GM21528 (cell line): ENCODE data around the gene EPAS1.

Experiments
- ATAC-seq: cut with Tn5 transposase; IDR thresholded peaks from one replicate; pipeline ENCODE4 v1.9.1; 2021; ENCODE audit warnings: mild to moderate bottlenecking, moderate library complexity; ENCODE audit not compliant: unreplicated experiment, low FRiP score

Gene EPAS1

DNA sequence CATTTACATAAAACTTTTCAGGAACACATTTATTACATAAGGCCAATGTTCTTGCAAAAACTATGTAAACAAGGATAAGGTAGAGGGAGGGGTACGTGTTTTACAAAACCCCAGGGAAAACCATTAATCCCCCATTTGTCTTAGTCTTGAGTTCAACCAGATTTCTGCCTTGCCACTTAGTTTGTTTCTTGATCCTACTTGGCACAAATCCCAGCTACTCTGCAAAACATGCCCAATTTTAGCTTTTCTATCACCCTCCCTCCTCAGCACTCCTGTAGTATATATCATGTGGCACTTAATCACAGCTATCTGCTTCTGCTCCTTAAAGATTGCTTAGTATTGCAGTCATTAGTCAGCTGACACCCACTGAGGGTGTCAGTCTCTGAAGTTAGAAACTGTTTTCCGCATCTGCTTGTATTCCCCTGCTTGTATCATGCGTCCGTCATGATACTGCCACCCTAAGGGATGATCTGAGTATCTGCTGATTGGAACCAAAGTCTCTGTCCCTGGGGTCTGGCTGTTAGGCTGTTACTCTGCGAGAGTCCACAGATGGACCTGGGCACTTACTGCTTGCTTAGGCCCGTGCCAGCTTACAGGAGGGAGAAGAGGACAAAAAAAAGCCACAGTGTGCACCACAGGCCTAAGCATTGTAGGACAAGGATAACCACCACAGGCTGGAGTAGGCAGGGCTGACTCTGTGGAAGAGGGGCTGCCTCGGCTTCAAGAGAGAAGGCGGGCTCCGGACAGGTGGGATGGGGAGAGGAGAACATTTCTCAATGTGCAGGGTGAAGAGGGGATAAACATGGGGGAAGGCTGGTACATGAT is 82.2 kb downstream of the EPAS1 start:
- no peak for ATAC-seq

DNA sequence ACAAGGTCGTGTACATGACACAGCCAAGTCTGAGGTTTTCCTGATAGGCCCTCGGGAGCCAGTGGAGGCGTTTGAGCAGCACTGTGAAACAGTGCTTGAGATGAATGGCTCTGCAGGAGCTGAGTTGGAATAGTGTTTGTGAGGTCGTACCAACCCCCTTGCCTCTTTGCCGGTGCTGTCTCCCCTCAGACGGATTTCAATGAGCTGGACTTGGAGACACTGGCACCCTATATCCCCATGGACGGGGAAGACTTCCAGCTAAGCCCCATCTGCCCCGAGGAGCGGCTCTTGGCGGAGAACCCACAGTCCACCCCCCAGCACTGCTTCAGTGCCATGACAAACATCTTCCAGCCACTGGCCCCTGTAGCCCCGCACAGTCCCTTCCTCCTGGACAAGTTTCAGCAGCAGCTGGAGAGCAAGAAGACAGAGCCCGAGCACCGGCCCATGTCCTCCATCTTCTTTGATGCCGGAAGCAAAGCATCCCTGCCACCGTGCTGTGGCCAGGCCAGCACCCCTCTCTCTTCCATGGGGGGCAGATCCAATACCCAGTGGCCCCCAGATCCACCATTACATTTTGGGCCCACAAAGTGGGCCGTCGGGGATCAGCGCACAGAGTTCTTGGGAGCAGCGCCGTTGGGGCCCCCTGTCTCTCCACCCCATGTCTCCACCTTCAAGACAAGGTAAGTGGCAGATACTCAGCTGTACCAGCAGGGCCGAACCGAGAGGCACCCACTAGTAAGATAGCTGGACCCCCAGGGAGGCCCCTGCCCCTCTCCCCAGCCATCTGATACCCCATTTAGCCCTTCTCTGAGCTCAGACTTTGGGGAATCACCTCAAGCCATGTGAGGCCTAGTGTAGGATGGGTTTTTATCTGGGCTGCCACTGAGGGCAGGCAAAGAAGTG is 83.1 kb downstream of the EPAS1 start:
- no peak for ATAC-seq

DNA sequence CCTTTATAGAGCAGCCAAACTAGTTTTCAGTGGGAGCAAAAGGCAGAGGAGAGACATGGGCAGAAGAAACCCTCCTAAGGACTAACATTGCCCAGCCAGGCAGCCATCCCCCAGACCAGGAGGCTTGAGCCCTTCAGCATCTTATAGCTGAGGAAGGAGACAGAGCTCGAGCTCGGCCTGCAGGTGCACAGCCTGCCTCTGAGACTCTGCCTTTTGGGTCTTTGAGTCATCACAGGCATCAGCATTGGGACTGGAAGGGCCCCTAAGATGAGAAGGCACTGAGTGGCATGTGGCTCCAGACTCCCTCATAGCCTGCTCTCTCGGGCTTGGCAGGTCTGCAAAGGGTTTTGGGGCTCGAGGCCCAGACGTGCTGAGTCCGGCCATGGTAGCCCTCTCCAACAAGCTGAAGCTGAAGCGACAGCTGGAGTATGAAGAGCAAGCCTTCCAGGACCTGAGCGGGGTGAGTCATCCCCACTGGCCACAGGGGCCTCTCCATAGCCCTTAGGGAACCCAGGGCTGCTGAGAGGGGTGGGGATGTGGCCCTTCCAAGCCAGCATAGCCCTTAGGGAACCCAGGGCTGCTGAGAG is 84.1 kb downstream of the EPAS1 start:
- ATAC-seq = no peak

DNA sequence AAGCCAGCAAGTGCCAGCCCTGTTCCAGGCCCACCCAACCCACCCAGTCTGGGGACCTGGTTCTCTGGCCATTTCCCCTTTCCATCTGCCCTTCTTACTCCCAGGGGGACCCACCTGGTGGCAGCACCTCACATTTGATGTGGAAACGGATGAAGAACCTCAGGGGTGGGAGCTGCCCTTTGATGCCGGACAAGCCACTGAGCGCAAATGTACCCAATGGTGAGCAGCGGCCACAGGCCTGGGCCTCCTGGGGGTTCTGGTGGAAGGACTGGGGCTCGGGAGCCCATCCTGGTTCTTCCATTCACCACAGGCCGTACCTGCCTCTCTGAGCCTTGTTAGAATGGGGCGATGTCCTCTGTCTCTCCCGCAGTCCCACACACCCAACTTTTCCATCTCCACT is 84.7 kb downstream of the EPAS1 start:
- no peak for ATAC-seq

DNA sequence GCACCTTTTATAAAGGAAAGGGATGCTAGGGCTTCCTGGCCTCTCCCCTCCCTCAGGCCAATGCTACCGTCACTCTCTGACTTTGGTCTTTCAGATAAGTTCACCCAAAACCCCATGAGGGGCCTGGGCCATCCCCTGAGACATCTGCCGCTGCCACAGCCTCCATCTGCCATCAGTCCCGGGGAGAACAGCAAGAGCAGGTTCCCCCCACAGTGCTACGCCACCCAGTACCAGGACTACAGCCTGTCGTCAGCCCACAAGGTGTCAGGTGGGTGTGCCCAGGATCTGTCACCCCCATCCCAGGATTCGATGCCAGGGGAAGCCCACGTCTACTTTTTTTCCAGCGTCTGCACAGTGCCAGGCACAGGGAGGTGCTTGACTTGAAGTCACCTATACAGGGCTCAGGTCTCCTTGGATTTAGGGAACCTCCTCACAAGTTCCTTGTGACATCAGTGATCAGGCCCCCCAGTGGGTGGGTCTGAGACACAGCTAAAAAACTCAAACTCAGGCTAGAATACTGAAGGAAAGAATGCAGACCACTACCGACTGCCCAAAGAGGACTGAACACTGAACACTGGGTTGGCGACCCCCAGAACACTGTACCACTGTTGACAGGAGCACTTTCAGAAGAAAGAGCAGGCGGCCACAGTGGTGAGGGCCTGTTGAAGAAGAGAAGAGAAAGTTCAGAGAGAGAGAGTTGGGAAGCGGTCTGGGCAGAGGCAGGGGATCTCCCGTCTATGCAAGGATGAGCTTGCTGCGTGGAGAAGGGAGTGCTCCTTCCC is 85.3 kb downstream of the EPAS1 start:
- ATAC-seq = no peak

DNA sequence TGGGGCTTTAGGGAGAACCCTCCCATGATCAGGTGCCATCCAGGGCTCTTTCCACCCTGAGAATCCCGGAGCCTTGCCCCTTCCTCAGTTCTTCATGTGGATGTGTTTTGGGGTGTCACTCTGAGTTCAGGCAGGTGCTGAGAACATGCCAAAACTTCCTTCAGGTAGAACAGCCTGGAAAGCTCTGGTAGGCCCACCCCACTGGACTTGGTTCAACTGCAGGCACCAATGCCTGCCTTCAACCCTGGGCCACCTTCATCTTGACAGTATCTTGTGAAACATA is 85.8 kb downstream of the EPAS1 start:
- ATAC-seq = no peak

DNA sequence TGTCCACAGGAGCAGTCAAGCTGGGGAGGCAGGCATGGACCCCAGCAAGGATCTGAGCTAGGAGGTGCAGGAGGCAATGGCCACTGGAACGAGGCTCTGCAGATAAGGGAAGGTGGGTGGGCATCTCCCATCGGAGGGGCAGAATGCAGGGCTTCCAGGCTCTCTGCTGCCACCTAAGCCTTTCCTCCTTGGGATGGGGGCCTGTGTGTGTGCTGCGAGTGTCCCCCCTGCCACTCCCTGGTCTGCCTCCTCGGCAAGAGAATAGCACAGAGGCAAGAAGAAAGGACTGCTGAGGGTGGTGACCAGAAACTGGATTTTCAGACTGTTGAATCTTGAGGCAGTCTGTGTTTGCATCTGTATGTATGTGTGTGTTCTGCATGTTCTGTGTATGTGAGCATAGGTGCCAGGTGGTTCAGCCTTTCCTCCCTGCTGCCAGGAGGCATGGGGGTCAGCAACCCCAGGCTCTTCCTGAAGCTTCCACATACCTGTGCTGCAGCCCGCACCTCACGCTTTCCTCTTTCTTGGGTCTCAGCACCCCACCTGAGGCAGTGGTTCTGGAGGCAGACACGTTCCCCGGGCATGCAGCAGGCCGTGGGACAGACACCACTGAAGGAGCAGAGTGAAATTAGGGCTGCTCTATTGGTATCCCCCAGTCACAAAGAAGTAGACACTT is 86.7 kb downstream of the EPAS1 start:
- ATAC-seq = no peak

DNA sequence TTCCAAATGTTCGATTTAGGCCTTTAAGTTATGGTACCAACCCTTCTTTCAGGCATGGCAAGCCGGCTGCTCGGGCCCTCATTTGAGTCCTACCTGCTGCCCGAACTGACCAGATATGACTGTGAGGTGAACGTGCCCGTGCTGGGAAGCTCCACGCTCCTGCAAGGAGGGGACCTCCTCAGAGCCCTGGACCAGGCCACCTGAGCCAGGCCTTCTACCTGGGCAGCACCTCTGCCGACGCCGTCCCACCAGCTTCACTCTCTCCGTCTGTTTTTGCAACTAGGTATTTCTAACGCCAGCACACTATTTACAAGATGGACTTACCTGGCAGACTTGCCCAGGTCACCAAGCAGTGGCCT is 87.2 kb downstream of the EPAS1 start:
- ATAC-seq = no peak

DNA sequence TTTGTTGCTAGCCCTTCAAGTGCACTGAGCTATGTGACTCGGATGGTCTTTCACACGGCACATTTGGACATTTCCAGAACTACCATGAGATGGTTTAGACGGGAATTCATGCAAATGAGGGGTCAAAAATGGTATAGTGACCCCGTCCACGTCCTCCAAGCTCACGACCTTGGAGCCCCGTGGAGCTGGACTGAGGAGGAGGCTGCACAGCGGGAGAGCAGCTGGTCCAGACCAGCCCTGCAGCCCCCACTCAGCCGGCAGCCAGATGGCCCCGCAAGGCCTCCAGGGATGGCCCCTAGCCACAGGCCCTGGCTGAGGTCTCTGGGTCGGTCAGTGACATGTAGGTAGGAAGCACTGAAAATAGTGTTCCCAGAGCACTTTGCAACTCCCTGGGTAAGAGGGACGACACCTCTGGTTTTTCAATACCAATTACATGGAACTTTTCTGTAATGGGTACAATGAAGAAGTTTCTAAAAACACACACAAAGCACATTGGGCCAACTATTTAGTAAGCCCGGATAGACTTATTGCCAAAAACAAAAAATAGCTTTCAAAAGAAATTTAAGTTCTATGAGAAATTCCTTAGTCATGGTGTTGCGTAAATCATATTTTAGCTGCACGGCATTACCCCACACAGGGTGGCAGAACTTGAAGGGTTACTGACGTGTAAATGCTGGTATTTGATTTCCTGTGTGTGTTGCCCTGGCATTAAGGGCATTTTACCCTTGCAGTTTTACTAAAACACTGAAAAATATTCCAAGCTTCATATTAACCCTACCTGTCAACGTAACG is 88.8 kb downstream of the EPAS1 start:
- ATAC-seq = no peak

DNA sequence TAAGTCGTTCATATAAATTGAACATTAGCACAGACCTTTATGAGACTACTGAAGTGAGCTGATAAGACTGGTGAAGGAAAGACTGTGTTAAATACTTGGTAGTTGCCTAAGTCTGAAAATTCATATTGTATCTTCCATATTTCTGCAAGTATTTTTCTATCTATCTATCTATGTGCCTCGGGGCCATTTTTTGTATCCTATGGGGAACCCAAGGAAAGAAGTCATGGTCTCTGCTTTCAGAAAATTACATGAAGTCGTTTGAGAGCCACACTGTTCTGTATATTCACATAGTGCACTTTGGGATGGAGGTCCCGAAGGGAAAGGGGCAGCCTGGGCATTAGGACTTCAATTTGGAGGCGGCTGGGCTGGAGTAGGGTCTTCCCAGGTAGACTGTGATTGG is 89.6 kb downstream of the EPAS1 start:
- no peak for ATAC-seq

DNA sequence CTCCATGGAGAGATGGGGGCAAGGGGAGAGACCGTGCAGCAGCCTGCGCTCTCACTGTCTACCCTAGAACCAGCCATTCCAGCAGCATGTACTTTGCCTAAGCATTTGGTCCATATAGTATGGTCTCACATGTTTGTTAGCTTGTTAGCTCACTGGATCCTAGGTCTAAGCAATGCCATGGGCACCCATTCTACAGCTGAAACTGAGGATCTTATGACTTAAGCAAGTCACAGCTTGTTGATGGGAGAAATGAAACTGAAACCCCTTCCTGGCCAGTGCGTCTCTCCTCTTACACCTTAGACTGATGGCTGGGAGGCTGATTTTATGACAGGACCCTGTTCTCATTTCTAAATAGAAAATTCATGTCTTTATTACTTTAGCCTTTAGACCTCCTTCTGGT is 90.1 kb downstream of the EPAS1 start:
- no peak for ATAC-seq

DNA sequence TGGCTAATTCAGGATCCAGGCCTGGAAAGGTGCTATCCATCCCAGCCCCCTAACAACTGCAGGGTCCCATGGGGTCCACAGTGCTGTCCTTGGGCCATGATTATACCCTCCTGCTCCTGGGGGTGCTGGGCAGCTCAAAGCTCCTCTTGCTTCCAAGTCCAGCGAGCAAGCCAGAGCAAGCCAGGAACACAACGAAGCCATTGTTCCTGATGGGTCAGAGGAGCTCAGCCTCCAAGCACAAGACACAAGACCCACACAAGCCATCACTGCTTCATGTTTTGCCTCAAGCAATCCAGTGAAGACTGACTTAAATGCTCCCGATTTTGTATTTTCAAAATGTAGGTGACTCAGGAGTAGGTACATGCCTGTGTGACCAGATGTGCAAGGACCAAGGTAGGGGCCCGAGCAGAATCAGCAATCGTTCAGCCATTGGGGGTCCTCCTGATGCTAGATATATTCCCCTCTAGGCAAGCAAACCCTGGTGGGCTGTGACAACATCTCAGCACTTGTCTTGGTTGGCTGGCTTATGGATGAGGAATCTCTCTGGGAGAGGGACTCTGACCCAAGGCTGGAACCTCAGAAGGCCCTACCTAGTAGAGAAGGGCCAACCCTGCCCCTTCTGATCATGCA is 90.8 kb downstream of the EPAS1 start:
- ATAC-seq = no peak

DNA sequence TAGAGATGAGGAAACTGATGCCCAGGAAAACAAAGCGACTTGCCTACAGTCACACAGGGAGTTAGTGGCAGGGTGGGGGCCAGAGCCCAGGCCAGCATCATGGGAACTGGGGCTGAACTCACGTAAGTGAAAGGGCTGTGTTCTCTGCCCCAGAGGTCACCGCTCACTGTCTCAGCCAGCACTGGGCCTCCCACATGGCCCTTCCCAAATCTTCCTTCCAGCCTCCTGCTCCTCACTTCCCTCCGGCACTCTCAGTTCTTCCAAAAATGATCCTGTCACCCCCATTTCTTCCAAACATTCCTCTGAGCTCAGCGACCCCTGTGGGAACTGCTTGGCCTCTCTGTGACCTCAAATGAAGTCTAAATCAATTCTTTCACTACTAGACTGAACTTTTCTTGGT is 91.7 kb downstream of the EPAS1 start:
- no peak for ATAC-seq

DNA sequence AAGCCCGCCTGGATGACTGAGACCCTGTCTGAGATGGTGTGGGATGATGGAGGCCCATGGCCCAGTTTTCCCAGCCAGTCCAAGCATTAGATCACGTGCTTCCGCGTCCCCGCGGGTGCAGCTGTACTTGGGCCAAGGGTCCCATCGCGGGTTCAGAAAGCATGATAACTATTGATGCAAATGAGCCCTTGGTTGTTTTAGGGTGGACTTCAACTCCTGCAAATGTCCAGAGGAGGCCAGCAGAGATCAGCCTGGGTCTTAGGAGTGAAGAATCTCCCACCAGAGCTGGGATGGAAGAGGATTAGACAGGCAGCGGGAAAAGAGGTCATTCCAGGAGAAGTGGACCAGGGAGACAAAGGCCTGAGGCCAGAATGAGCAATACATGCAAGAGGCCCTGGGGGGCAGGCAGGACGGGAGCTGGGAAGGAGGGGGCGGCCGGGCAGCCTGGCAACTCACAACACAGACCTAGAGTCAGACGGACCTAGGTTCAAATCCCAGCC is 92.3 kb downstream of the EPAS1 start:
- no peak for ATAC-seq

DNA sequence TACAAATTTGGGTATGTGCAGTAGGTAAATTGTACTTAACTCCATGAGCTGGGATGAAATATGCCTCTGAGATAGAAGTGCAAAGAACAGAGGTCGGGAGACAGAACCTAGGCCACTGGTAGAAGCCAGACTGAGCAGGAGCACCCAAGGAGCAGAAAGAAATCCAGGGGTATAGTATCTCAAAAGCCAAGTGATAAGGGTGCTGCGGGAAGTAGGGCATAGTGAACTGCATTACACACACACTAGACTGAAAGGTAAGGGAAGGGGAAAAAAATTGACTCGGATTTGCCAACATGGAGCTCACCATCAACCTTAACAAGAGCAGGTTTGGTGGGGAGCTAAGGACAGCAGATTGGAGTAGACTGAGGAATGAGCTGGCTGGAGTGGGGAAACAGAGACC is 92.8 kb downstream of the EPAS1 start:
- ATAC-seq = no peak

DNA sequence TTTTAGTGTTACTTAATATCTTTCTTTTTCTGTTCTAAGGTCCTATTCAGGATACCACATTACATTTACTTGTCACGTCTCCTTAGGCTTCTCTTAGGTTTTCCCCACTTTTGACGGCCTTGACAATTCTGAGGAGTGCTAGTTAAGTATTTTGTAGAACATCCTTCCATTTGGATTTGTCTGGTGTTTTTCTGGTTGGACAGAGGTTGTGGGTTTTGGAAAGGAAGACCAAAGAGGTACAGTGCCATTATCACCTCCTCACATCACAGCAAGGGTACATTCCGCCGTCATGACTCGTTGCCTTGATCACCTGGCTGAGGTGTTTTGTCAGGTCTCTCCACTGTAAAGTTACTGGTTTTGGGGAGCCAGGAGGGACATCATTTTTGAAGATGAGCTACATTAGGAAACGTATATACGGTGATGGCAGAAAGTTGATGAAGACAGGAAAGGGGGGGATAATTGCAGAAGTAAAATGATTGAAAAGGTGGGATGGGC is 93.7 kb downstream of the EPAS1 start:
- ATAC-seq = no peak

DNA sequence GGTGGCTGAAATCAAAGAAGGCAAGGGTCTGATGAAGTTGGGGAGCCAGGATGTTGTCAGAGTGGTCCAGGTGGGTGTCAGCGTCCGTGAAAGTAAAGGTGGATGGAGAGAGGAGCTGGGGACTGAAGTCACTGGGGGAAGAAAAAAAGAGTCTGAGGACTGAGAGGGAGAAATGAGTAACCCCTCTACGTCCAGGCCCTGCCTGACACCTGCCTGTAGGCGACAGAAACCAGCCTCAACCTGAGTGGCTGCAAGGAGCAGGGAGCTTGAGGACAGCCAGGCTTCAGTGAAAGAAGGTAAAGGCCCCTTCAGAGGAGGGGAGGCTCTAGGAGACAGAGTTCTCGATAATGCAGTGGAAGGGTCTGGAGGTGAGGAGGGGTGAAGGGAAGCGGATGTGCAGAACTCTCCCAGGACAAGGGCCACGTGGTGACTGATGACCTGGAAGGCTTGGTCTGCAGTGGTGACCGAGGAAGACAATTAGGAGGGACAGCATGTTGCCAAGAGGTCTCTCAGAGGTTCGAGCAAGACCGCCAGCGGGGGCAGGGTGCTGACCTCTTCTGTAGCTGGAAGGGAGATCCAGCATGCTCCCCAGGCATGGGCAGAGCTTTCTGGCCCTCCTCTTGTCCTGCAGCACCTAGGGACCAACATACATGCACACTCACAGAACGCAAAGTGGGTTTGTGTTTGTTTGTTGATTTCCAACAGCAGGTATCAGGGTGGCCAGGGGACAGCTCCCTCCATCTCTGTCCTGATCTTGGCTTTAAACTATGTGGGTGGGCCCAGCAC is 95.5 kb downstream of the EPAS1 start:
- ATAC-seq = no peak

DNA sequence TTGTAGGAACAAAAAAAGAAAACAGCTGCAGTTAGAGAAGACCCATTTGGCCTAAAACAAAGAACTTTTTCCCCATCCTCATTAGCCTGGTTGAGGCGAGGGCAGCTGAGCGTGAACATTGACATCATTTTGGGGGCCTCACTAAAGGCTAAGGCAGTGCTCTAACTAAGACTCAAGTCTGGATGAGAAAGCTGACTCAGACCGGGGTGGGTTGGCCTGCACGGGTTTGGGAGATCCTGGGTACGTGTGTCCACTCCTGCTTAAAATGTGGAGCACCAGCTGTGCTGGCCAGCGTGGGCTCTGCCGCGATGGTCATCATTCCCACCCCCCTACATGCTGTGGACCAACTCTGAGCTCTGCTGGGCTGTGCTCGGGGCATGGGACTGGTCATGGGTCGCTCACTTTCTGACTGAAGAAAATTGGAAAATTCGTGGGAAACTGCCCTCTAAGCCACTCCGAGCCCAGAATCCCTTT is 96.2 kb downstream of the EPAS1 start:
- no peak for ATAC-seq
